Bone marrow (tissue), 2 donors: Measurements from ENCODE around the gene ZNF485.
"Not testable (repeated sequence)": the region's sequence is repeated elsewhere in the genome, so short reads cannot be mapped to it uniquely, and the experiment has no call there.

ENCODE experiments used
- DNase-seq, 2 donors: peaks; one replicate each; lab custom pipeline; 2025; lab: John Stamatoyannopoulos, UW

The ZNF485 gene

DNA sequence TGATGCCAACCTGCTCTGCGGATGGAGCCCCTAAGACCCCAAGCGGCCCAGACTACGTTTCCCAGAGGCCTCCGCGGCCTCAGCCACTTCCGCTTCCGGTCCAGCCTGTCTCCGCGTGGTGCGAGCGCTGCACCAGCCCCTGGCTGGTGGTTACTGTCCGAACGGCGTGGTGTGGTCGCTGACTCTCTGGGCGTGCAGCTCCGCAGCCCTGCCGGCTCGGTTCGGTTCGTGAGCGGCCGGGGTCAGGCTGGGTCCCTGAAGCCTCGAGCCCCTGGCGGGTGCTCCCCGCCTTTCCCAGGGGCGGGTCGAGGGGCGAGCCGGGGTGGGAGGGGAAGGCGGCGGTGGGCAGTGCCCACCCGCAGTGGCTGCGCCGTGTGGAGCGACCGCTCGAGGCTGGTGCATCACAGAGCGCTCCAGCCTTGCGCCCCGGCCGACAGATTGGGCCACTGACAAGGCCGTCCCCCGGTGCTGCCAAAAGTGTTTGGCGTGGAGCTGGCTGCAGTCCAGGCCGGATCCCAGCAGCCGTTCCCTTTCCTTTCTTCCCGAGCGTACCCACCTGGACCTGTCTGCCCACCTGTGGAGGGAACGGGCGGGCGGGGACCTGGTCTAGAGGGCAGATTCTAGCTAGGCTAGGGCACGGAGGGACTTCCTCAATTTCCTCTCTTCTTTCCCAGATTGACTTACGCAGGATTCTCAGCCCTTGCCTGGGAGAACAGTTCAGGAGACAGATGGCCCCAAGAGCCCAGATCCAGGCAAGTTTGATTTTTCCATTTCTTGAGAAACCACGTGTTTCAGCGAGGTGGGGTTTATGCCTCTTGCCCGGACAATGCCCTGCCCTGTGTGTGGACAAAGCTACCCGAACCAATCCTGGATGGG is at the start of gene ZNF485:
TSS of gene ZNF485 (plus strand) at position 116 of the 876 bp plus-strand sequence. CDS start at position 729, 613 bp downstream.
- peak in 1 of 2 donors; percentile 22 for DNase-seq

DNA sequence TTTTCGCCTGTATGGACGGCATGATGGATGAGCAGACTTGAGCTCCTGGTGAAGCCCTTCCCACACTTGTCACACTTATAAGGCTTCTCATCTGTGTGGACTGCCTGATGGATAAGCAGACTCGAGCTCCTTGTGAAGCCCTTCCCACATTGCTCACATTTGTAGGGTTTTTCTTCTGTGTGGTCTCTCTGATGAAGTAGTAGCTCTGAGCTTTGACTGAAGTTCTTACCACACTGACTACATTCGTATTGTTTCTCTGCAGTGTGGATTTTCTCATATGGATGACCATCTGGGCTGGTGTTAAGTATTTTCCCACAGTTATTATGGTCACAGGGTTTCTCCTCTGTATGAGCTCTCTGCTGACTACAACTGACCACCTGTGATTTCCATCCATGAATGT is 49.0 kb upstream of the ZNF485 start:
- DNase-seq: no peak

DNA sequence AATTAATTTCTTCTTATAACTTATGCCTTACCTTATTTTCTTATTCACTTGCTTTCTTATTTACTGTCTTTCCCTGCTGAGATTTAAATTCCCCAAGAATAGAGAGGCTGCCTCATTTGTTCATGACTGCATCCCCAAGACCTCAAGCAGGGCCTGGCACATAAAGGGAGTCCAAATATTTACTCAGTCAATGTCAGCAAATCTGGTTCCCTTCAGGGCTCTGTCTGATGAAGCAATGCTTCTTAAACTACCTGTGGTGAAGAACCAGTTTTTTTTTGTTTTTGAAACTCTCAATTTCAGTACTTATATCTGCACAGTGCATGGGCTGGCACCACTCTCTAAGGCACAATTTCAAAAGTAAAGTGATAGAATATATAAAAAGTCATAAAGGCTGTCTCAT is 36.6 kb upstream of the ZNF485 start:
- no peak for DNase-seq

DNA sequence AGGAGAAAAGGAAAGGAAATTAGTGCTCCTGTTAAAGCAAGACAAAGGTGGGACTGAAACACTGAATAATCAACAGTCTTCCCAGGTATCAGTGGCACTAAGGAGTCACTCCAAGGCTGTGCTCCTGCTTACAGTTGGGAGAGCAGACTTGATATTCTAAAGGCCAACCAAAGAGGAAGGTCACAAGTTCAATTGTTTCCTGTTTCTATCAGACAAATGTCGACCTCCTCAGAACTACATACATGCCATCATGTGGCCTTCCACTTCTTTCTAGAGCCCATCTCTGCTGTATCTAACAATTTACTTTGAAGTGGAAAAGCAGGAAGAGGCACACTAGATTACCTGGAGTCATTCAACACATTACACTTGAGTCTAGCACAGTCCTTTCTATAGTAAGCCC is 35.3 kb upstream of the ZNF485 start:
- DNase-seq: no peak

DNA sequence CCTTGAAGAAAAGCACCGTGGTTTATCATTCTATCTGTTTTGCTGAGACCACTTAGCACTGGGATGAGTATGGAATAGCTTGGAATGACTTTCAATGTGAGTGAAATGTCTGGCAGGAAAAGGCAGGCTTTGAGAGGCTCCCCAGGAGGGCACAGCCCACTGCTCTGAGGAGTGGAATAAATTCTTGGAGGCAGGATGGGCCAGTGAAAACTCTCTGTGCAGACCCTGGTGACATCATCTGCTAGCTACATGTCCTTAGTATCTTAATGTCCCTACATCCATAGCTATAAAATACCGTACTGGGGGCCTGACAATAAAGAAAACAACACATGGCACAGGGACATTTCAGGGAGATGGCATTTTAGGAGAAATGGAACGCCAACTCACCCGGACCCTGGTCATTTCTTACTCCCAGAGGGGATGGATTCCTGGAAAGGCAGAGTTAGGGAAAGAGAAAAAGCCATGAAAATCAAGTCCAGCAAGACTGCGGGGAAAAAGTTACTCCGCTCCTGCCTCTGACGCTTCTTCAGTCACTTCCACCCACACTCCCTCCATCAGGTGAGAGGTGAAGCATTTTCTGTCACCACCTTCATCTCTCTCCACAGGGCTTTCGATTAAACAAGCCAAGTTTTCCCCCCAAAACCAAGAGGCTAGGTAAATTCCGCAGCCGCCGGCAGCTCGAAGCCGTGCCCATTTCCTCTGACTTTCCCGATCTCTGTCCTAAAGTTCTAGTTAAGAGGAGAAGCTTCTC is 32.8 kb upstream of the ZNF485 start:
- DNase-seq: no peak

DNA sequence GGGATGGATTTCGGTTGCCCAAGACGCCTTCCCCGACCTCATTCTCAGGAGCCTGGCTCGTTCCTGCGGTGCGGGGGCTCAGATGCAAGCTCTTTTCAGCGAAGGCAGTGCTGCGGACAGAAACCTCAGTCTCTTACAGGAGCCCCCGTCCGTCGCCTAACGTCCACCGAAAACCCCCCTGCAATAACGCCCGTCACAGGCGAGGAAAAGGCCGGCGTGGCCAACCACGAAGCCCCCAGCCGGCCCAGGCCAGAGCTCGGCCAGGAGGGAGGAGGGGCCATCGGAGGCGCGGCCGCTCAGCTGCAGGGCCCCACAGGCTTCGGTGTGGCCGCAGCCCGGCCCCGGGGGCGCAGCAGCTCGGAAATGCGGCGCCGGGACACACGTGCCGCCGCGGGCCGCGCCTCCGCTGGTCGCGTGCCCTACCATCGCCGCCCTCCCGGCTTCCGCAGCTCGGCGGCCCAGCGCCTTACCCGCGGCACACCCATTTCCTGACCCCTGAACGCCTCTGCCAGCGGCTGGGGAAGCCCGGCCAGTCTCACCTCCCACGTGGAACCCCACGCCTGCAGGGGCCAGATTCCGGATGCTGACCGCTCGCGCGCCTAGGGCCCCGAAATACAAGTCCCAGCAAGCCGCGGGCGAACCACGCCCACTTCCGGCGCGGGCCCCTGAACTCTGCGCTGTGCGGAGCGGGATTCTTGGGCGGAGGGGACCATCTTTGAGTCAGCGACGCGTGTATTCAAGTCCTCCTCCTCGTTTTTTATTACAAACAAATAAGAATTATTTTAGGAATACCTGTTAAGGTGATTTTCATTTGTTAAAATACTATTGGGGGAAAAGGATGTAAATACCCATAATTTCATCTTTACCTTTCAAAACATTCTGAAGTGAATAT is 32.0 kb upstream of the ZNF485 start, which contains the start of gene ZNF239:
TSS of gene ZNF239 (minus strand) at position 616 of the 892 bp plus-strand sequence. CDS start 16,537 bp downstream, outside the sequence.
- no peak for DNase-seq

DNA sequence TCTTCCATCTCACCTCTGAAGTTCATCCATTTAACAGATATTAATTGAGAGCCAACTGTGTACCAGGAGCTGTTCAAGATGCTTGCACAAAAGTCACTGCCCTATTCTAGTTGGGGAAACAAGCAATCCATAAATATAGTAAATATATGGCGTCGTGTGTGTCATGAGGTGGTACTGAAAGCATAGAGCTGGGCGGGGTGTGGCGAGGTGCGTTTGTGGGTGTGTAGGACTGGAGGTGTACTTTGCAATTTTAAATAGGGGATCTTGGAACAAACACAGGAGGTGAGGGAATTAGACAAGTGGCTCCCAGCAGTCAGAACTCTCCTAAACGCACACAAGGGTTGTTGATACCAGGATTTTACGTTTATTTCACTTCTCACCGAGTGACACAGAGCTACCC is 31.3 kb upstream of the ZNF485 start:
- no peak for DNase-seq

DNA sequence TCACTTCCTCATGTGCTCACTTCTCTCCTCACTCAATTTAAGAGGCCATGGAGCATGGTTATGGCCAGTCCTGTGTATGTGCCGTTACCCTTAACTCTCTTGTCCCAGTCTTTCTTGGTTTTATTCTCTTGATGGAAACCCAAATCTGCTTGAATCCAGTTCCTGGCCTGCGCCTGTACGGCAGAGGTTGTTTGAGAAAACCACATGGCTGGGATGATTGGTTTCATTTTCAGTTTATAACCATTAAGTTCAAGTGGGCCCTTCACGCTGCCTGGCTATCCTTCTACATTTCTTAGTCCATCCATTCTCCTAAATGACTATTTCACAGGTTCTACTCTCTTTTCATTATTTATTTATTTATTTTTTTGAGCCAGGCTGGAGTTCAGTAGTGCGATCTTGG is 30.2 kb upstream of the ZNF485 start:
- no peak for DNase-seq

DNA sequence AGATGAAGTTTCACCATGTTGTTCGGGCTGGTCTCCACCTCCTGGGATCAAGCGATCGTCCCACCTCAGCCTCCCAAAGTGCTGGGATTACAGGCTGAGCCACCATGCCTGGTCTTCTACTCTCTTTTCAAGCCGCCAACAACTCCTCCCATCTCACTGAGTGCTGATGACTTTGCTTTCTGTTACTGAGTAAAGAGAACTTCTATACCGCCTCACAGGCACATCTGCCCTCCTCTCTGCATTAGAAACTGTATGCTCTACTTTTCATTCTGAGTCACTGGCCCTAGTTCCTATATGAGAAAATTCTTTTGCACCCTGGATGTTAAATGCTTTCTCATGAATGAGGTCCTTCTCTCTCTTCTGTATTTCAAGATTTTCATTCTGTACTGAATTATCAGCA is 29.7 kb upstream of the ZNF485 start:
- no peak for DNase-seq

DNA sequence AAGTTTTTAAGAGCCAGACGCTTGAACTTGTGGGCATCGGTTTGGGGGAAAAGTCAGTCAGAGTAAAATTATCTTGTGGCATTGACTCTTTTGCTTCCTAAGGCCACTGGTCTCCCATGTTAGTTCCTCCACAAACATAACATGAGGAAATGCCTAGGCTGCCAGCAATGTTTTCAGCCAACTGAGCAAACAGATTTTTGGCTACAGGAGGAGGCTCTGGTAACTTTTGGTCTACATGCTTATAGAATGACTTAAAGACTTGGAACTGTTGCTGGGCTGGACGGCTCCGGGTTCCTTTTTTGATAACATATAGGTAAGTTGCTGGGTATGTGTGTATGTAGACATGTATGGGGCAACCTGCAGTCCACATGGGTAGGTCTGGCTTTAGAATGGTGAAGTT is 22.2 kb upstream of the ZNF485 start:
- DNase-seq: no peak

DNA sequence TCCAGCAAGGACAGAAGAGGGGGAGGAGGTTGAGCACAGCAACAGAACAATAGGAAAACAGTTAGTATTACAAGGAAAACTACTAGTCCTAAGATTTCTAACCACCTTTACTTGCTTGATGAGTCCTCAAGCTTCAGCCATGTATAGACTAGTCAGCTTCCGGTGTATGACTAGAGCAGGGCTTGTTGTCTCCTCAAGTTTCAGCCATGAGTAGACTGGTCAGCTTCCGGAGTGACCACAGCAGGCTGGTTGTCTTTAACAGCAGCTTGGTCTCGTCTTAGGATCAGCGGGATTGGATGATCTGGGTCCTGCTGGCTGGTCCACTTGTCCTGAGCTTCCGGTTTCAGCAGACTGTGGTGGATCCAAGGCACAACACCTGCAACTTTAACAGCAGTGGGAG is 21.2 kb upstream of the ZNF485 start:
- no peak for DNase-seq

DNA sequence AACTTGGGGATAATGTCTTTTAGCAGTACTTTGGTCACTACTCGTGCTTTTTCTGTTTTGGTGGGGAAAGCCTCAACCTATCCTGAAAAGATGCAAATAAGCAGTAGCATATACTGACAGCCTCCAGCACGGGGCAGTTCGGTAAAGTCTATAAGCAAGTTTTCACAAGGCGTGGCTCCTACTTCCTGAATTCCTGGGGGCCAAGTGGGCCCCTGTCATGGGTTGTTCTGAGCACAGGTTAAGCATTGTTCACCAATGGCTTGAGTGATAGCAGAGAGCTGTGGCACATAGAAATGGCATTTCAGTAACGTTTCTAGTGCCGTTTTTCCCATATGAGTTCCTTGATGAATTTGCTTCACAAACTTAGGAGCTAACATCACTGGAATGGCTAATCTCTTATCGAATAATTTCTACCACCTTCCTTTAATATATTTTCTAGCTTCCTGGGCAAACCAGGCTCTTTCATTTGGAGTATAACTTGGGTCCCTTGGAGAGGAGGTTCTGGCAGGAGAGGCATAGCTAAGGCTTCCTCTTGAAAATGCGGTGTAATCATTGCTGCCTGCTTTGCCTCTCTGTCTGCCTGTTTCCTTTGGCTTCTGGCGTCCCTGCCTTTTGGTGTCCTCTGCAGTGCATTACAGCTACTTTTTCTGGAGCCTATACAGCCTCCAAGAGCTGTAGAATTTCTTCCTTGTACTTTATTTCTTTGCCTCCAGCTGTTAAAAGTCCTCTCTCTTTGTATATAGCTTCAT is 20.1 kb upstream of the ZNF485 start:
- DNase-seq: no peak

DNA sequence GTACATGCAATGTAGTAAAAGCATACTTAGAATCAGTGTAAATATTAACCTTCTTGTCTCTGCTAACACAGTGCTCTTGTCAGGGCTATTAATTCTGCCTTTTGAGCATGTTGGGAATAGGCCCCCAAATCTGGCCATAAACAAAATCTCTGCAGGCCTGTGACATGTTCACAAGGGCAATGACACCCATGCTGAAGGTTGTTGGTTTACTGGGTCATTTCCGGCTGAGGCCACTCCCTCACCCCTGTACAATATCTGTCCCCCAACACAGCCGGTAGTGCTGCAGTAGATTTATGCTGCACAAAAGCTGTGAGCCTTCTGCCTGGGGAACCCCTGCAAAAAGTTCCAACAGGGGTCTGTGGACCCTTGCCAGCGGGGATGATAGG is 19.5 kb upstream of the ZNF485 start:
- not testable (repeated sequence) for DNase-seq

DNA sequence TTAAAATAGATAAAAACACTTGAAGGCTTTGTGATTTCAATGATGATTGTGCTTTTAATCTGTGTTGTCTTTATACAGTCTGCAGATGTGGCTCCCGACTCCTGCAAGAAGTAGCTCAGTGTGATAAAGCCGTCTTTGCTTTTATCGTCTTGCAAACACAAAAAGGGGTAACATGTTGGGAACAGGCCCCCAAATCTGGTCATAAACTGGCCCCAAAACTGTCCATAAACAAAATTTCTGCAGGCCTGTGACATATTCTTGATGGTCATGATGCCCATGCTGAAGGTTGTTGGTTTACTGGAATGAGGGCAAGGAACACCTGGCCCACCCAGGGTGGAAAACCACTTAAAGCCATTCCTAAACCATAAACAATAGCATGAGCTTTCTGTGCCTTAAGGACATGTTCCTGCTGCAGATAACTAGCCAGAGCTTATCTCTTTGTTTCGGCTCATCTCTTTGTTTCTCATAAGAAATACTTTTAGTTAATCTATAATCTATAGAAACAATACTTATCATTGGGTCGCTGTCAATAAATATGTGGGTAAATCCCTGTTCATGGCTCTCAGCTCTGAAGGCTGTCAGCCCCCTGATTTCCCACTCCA is 14.8 kb upstream of the ZNF485 start:
- DNase-seq: no peak

DNA sequence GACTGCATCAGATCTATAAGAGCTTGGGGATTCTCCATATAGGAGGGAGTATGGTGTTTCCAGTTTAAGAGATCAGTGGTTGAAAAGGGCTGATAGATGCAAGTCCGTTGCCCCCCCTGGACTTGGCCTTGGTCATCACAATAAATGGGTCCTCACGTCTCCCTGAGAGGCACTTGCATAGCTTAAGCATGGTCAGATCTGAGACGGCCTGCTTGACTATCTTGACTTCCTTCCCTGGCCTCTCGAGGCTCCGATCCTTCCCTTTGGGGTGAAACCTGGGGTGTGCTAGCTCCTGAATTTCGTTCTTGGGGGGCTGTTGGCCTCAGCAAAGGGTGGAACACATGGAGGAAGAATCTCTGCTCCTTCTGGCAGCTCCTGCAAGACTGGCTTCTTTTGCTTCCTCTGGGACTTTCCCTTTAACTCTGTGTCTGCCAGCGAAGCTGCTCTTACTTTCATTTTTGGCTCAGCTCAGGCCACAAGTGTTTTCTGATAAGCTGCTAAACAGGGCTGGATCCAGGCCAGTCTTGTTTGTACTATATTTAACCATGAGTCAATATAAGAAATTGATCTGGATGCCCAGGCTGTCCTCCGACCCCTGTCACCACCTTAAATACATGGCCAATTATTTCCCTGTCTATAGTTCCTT is 11.2 kb upstream of the ZNF485 start:
- peak in 1 of 2 donors; percentile 29 for DNase-seq

DNA sequence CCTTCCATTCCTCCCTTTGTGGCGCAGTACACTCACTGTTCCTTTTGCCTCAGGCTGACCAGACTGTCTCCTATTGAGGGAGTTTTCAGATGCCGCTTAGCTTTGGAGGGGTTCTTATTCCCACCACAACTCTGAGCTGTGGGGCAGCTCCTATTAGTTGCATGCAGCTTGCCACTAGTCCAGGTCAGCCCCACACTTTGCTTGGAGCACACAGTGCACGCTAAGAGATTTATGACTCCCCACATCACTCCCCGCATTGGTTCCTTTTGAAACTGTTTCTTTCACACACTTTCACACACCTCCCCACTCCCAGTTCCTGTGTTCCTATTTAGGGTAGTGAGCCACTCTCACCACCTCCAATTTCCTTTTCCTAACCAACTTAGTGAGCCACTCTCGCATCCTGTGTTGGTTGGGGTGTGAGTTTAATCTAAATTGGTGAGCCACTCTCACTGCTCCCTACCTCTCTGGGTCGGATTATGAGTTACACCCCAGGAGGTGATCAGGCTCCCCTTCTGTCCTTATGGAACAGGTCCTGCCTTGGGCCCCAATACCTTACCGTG is 10.4 kb upstream of the ZNF485 start:
- DNase-seq: no peak

DNA sequence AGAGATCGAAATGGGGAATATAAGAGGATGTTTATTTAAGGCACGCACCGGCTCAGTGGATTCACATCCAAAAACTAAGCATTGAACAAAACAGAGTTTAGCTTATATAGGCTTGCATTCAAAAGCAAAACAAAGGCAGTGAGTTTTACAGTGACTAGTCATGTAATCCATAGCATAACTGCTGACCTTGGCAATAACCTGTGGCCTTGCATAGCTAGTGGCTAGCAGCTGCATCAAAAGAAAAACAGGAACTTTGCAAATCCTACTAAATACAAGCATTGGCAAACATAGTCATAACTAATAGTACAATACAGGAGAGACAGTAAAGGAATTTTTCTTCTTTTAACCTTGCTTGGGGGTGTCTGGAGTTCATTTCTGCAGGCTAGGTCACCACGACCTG is 9.7 kb upstream of the ZNF485 start:
- no peak for DNase-seq

DNA sequence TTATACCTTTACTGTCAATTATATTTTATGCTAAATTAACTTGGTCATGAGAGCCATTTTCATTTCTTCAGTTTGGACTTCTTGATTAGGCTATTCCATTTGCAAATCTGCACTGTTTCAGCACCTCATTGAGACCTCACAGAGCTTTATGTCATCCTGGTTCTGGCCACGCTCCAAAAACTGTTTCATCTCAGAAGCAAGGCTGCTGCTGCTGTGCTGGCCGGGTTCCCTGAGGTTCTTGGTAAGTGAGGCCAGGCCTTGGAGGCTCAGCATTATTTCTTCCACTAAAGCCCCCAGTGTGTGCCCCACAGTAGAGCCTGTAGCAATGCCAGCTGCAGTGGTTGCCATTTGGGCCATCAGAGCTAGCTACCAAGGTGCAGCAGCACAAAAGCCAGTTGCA is 7.8 kb upstream of the ZNF485 start:
- no peak for DNase-seq

DNA sequence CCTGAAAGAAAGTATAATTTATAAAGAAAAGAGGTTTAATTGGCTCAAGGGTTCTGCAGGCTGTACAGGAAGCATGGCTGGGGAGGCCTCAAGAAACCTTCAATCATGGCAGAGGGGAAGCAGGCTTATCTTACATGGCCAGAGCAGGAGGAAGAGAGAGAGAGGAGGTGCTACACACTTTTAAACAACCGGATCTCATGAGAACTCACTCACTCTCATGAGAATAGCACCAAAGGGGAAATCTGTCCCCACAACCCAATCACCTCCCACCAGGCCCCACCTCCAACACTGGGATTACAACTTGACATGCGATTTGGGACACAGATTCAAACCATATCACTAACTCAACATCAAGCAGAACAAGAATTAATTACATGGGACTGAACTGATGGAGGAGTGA is 6.9 kb upstream of the ZNF485 start:
- no peak for DNase-seq

DNA sequence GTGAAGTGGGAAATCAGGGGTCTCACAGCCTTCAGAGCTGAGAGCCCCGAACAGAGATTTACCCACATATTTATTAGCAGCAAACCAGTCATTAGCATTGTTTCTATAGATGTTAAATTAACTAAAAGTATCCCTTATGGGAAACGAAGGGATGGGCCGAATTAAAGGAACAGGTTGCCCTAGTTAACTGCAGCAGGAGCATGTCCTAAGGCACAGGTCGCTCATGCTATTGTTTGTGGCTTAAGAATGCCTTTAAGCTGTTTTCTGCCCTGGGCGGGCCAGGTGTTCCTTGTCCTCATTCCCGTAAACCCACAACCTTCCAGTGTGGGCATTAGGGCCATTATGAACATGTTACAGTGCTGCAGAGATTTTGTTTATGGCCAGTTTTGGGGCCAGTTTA is 4.7 kb upstream of the ZNF485 start:
- not testable (repeated sequence) for DNase-seq
